Prostate gland (tissue), 2 donors: ENCODE results near the gene IL10RB.

Experiments
- CTCF ChIP-seq, 4 experiments: fragments of 200-600 bp in 2 of 4; fragments of 450-650 bp in 2 of 4; sonication (generic) in 2 of 4; IDR thresholded peaks; 1 replicate in 3 of 4; 2 replicates in 1 of 4; pipeline ENCODE4 v1.5.1; 2016 to 2019; ENCODE audit warnings: antibody characterized with exemption in 4 of 4, mild to moderate bottlenecking in 2 of 4, moderate library complexity in 2 of 4
- POLR2A ChIP-seq: fragments of 450-650 bp; IDR thresholded peaks from one replicate; pipeline ENCODE4 v1.6.1; 2016; ENCODE audit warnings: antibody characterized with exemption, mild to moderate bottlenecking
- POLR2AphosphoS5 ChIP-seq: sonication (generic); formaldehyde crosslinking; IDR thresholded peaks from one replicate; pipeline ENCODE4 v1.6.1; 2017; ENCODE audit warnings: antibody characterized with exemption

DNA sequence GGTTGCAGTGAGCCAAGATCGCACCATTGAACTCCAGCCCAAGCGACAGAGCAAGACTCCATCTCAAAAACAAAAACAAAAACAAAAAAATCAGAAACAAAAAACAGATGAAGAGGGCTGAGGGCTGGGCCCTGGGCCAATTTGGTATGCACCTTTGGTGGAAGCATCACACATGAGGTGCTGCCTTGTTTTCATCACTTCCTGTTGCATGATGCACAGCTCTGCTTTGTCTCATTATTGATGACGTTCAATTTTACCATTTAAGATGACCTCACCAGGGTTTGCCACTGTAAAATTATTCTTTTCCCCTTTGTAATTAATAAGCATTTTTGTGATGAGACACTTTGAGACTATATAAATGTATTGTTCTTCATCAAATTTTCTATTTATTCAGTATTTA lies 46.2 kb upstream of the IL10RB start:
- no peak for TF ChIP-seq CTCF (IDR thresholded peaks at IDR 0.05)
- no peak for TF ChIP-seq POLR2A
- TF ChIP-seq POLR2AphosphoS5, result no peak
